Hepatocyte (in vitro differentiated cells): Measurements from ENCODE around the gene PTAFR. TPM values are rescaled to one million over a fixed set of nuclear protein-coding genes. Genes with fewer than 3 reads are reported as not detected.

Experiments
- DNase-seq: peaks from one replicate; pipeline ENCODE4 v3.0.0-alpha.2; 2016; ENCODE audit warnings: low spot score
- H2AFZ ChIP-seq: fragments of 200-600 bp; sonication (generic); 2 replicates; pipeline ENCODE4 v1.6.0; 2016; ENCODE audit warnings: antibody characterized with exemption, mild to moderate bottlenecking
- H3K27ac ChIP-seq: fragments of 200-600 bp; sonication (generic); 2 replicates; pipeline ENCODE4 v1.5.1; 2016; ENCODE audit warnings: mild to moderate bottlenecking
- H3K27me3 ChIP-seq: fragments of 200-600 bp; sonication (generic); 2 replicates; pipeline ENCODE4 v1.6.1; 2016
- H3K36me3 ChIP-seq: fragments of 200-600 bp; sonication (generic); replicated peaks from 2 replicates; pipeline ENCODE4 v1.5.1; 2016; ENCODE audit warnings: low read depth; ENCODE audit not compliant: insufficient read depth
- H3K4me1 ChIP-seq: fragments of 200-600 bp; sonication (generic); 2 replicates; pipeline ENCODE4 v1.5.1; 2016; ENCODE audit warnings: mild to moderate bottlenecking, moderate library complexity; ENCODE audit not compliant: insufficient read depth
- H3K4me2 ChIP-seq: fragments of 200-600 bp; sonication (generic); 2 replicates; pipeline ENCODE4 v1.6.0; 2016
- H3K4me3 ChIP-seq: fragments of 200-600 bp; sonication (generic); 2 replicates; pipeline ENCODE4 v1.5.1; 2016; ENCODE audit warnings: mild to moderate bottlenecking
- H3K79me2 ChIP-seq: fragments of 200-600 bp; sonication (generic); 2 replicates; pipeline ENCODE4 v1.6.0; 2017; ENCODE audit warnings: mild to moderate bottlenecking
- H3K9me2 ChIP-seq: fragments of 200-600 bp; sonication (generic); replicated peaks from 2 replicates; pipeline ENCODE4 v1.6.0; 2017; ENCODE audit warnings: mild to moderate bottlenecking; ENCODE audit not compliant: insufficient read depth
- H3K9me3 ChIP-seq: fragments of 200-600 bp; sonication (generic); 2 replicates; pipeline ENCODE4 v1.5.1; 2016; ENCODE audit warnings: low read depth, mild to moderate bottlenecking
- H4K20me1 ChIP-seq: fragments of 200-600 bp; sonication (generic); 2 replicates; pipeline ENCODE4 v1.6.0; 2016; ENCODE audit warnings: mild to moderate bottlenecking; ENCODE audit not compliant: insufficient read depth, poor library complexity, severe bottlenecking
- CTCF ChIP-seq: fragments of 200-600 bp; sonication (generic); IDR thresholded peaks from 2 replicates; pipeline ENCODE4 v1.5.1; 2016; ENCODE audit warnings: antibody characterized with exemption, mild to moderate bottlenecking; ENCODE audit not compliant: poor library complexity
- EZH2 ChIP-seq: fragments of 200-600 bp; sonication (generic); IDR thresholded peaks from 2 replicates; pipeline ENCODE4 v1.6.1; 2016; ENCODE audit warnings: antibody characterized with exemption, mild to moderate bottlenecking, borderline replicate concordance
- EZH2phosphoT487 ChIP-seq: fragments of 200-600 bp; sonication (generic); IDR thresholded peaks from one replicate; pipeline ENCODE4 v1.6.1; 2018; ENCODE audit warnings: antibody characterized with exemption, mild to moderate bottlenecking, low read depth, moderate library complexity; ENCODE audit not compliant: unreplicated experiment, severe bottlenecking
- WGBS: methylation state at CpG from one replicate; pipeline ENCODE4 v1.1.6; 2016; ENCODE audit warnings: low lambda C conversion rate; ENCODE audit errors: missing lambda C conversion rate; 5-methylcytosine and 5-hydroxymethylcytosine counted together
- polyA plus RNA-seq: library from polyadenylated mRNA; unstranded; fragments of >200 nt; fragmentation: Nextera tagmentation; extraction: Ambion mirVana; gene quantifications from 2 replicates; pipeline ENCODE4 v1.2.1, GENCODE V29; 2016
- total RNA-seq: library from RNA; depleted of rRNA; stranded (reverse); fragments of >200 nt; gene quantifications from 2 replicates; pipeline ENCODE4 v1.2.3, GENCODE V29; 2014

Gene PTAFR
- total and polyA plus RNA-seq, 2 experiments from 2014 or later, result 0.29 to 0.37 TPM

DNA sequence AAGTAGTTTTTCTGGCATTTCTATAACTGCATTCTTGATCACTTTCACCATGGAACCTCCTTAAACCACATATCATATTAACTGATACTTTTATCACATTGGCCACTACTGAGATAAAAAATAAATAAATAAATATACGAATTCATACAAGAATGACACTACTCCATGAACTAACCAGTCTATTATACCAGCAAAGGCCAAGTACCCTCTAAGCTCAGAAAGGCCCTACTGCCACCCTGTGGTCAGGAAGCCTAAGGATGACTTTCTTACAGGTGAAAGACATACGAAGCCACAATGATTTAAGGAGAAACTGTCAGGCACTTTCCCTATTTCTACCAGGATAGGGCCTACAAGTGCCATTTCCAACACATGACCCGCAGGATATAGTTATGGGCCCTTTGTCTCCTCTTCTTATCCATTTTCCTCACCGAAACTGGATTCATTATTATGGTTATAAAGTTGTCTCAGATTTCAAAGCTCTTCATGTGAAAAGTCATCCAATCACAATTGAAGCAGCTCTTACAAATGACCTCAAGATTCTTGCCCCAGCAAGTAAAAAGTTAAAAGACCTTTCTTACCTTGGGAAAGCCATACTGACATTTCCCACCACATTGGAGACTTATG, 32.4 kb upstream of the PTAFR start:
- Histone ChIP-seq H3K27ac (no peak overlapping the region), H3K36me3 (no peaks in the 10 kb centered on the region), H3K4me1 (no peaks in the 10 kb centered on the region), H3K9me2 (no peaks in the 10 kb centered on the region), H2AFZ (no peak overlapping the region), H3K9me3 (no peaks in the 10 kb centered on the region), H3K4me3 (no peak overlapping the region), H3K27me3 (no peaks in the 10 kb centered on the region), H4K20me1 (no peaks in the 10 kb centered on the region), H3K4me2 (no peak overlapping the region), H3K79me2 (peaks cover 6% of the 10 kb centered on the region)
- 58% methylated on average over 4 of the region's 4 CpGs for WGBS
- TF ChIP-seq EZH2phosphoT487 (no peak), CTCF (peak; percentile 72), EZH2 (no peak)
- peak; percentile 69 for DNase-seq

- H3K4me2 ChIP-seq, result no peak overlapping the region
- TF ChIP-seq EZH2, result no peak
- TF ChIP-seq CTCF, result no peak
- no peak for DNase-seq
- no peaks in the 10 kb centered on the region for H3K9me3 ChIP-seq
- no peaks in the 10 kb centered on the region for H3K9me2 ChIP-seq
- no peaks in the 10 kb centered on the region for H3K36me3 ChIP-seq
- H3K4me3 ChIP-seq, result no peak overlapping the region
- no peaks in the 10 kb centered on the region for H3K4me1 ChIP-seq
- peaks cover 6% of the 10 kb centered on the region for H3K79me2 ChIP-seq
- H3K27ac ChIP-seq, result no peak overlapping the region
- 92% methylated on average over 4 of the region's 4 CpGs for WGBS
- H3K27me3 ChIP-seq, result no peaks in the 10 kb centered on the region
- H4K20me1 ChIP-seq, result no peaks in the 10 kb centered on the region
- no peak overlapping the region for H2AFZ ChIP-seq
These were observed 28.8 kb upstream of the PTAFR start for GRCh38 chr1:28205243-28205642.

DNA sequence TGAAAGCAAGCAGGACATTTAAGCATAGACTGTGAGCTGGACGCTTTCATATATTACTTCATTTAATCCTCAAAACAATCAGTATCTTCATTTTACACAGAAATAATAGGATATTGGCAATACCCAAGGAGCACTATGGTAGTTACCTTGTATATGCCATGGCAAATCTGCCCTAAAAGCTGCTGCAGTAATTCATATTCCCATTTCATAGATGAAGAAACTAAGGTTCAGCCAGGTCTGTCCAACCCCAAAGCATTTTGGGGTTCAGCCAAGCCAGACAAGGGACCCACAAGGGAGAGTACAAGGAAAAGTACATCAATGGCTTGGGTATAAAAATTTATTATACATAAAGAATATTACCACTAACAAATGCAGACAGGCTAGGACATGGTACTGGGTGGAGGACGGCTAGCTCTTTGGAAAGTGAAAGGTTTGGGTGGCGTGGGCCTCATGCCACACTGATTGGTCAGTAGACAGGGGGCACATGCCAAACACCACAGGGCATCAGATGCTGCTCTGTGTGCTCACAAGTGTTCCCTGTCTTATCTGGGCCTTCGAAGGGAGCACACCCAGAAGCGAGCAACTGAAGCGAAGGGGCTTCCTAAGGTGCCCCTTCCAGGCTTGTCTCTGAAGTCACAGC, 23.9 kb upstream of the PTAFR start:
- Histone ChIP-seq H3K4me3 (no peak overlapping the region), H3K36me3 (no peaks in the 10 kb centered on the region), H3K9me2 (no peaks in the 10 kb centered on the region), H4K20me1 (no peaks in the 10 kb centered on the region), H3K27ac (no peak overlapping the region), H3K79me2 (no peaks in the 10 kb centered on the region), H3K27me3 (no peaks in the 10 kb centered on the region), H3K9me3 (no peaks in the 10 kb centered on the region), H3K4me2 (no peak overlapping the region), H3K4me1 (no peaks in the 10 kb centered on the region), H2AFZ (no peak overlapping the region)
- 99% methylated on average over 6 of the region's 6 CpGs for WGBS
- DNase-seq, result no peak
- no peak for TF ChIP-seq EZH2phosphoT487
- TF ChIP-seq EZH2, result no peak
- no peak for TF ChIP-seq CTCF
